HepG2 (cell line): ENCODE results near the gene BIRC7. TPM values are rescaled to one million over a fixed set of nuclear protein-coding genes. Genes with fewer than 3 reads are reported as not detected.
A peak's percentile ranks its signal among the peaks of the same experiment; 100 is the strongest.

Experiments used
- BHLHE40 ChIP-seq: IDR thresholded peaks from 2 replicates; pipeline ENCODE4 v1.6.1; 2011; ENCODE audit warnings: low read length, improper control_type of control experiment
- CBX1 ChIP-seq: IDR thresholded peaks from one replicate; pipeline ENCODE4 v1.6.1; 2016; ENCODE audit warnings: antibody characterized with exemption, low read depth
- CHD2 ChIP-seq: IDR thresholded peaks from 2 replicates; pipeline ENCODE4 v1.6.1; 2011; ENCODE audit warnings: low read depth, low read length, improper control_type of control experiment
- FOXP1 ChIP-seq, 2 experiments: fragments of 450-650 bp in 1 of 2; IDR thresholded peaks; 2 replicates each; pipeline ENCODE4 v1.6.1; 2017 to 2018; ENCODE audit warnings: antibody characterized with exemption in 1 of 2
- GATAD1 ChIP-seq: IDR thresholded peaks from 2 replicates; pipeline ENCODE4 v1.6.1; 2016; ENCODE audit warnings: missing genetic modification reagents, missing compliant biosample characterization
- JDP2 ChIP-seq: sonication (generic); formaldehyde crosslinking; IDR thresholded peaks from 2 replicates; pipeline ENCODE4 v1.8.1; 2022; ENCODE audit warnings: missing genetic modification reagents, borderline replicate concordance
- JUN ChIP-seq: sonication (generic); formaldehyde crosslinking; IDR thresholded peaks from 2 replicates; pipeline ENCODE4 v1.4.0; 2020; ENCODE audit warnings: mild to moderate bottlenecking, missing genetic modification reagents
- JUNB ChIP-seq: sonication (generic); formaldehyde crosslinking; IDR thresholded peaks from 2 replicates; pipeline ENCODE4 v1.8.0; 2022; ENCODE audit warnings: missing genetic modification reagents, mild to moderate bottlenecking, borderline replicate concordance
- ONECUT2 ChIP-seq: sonication (generic); formaldehyde crosslinking; IDR thresholded peaks from 2 replicates; pipeline ENCODE4 v1.4.0; 2020; ENCODE audit warnings: missing genetic modification reagents
- POLR2AphosphoS2 ChIP-seq: IDR thresholded peaks from 2 replicates; pipeline ENCODE4 v1.6.1; 2011; ENCODE audit warnings: low read depth, low read length, improper control_type of control experiment
- POLR2G ChIP-seq: fragments of 200-400 bp; formaldehyde crosslinking; IDR thresholded peaks from 2 replicates; pipeline ENCODE4 v1.6.1; 2018; ENCODE audit warnings: mild to moderate bottlenecking, low read depth, low read length, moderate library complexity
- PRDM4 ChIP-seq: sonication (generic); formaldehyde crosslinking; IDR thresholded peaks from 2 replicates; pipeline ENCODE4 v1.9.0; 2021; ENCODE audit warnings: missing genetic modification reagents, borderline replicate concordance
- RFX3 ChIP-seq: IDR thresholded peaks from 2 replicates; pipeline ENCODE4 v1.6.1; 2016; ENCODE audit warnings: missing biosample characterization, missing genetic modification reagents
- ZFP82 ChIP-seq: sonication (generic); formaldehyde crosslinking; IDR thresholded peaks from 2 replicates; pipeline ENCODE4 v1.5.1; 2020; ENCODE audit warnings: mild to moderate bottlenecking, missing genetic modification reagents, borderline replicate concordance
- ZNF3 ChIP-seq: IDR thresholded peaks from 2 replicates; pipeline ENCODE4 v1.7.0; 2017; ENCODE audit warnings: inconsistent platforms
- ZNF484 ChIP-seq: sonication (generic); formaldehyde crosslinking; IDR thresholded peaks from 2 replicates; pipeline ENCODE4 v1.5.1; 2020; ENCODE audit warnings: mild to moderate bottlenecking, low read depth, missing genetic modification reagents, borderline replicate concordance
- ZNF546 ChIP-seq: sonication (generic); formaldehyde crosslinking; conservative IDR thresholded peaks from 2 replicates; pipeline ENCODE4 v1.8.1; 2023; ENCODE audit warnings: mild to moderate bottlenecking, missing genetic modification reagents
- ZNF570 ChIP-seq: sonication (generic); formaldehyde crosslinking; IDR thresholded peaks from 2 replicates; pipeline ENCODE4 v1.4.0; 2020; ENCODE audit warnings: mild to moderate bottlenecking, missing genetic modification reagents, borderline replicate concordance
- ZNF629 ChIP-seq: sonication (generic); formaldehyde crosslinking; conservative IDR thresholded peaks from 2 replicates; pipeline ENCODE4 v1.5.0; 2020; ENCODE audit warnings: missing genetic modification reagents
- ZNF75D ChIP-seq: sonication (generic); formaldehyde crosslinking; IDR thresholded peaks from 2 replicates; pipeline ENCODE4 v1.8.1; 2023; ENCODE audit warnings: missing genetic modification reagents, mild to moderate bottlenecking, borderline replicate concordance
- ZNF768 ChIP-seq: sonication (generic); formaldehyde crosslinking; IDR thresholded peaks from 2 replicates; pipeline ENCODE4 v1.4.0; 2020; ENCODE audit warnings: missing genetic modification reagents
- ZNF777 ChIP-seq: sonication (generic); formaldehyde crosslinking; IDR thresholded peaks from 2 replicates; pipeline ENCODE4 v1.4.0; 2020; ENCODE audit warnings: missing genetic modification reagents
- ZNF792 ChIP-seq: IDR thresholded peaks from 2 replicates; pipeline ENCODE4 v1.6.1; 2016
- ZSCAN9 ChIP-seq: IDR thresholded peaks from 2 replicates; pipeline ENCODE4 v1.6.1; 2016; ENCODE audit warnings: borderline replicate concordance
- polyA plus RNA-seq, 8 experiments: library from polyadenylated mRNA; depleted of rRNA in 3 of 8; stranded (reverse) in 7 of 8; unstranded in 1 of 8; fragments of >200 nt; fragmentation: Illumina TruSeq in 4 of 8; extraction: Trizol in 4 of 8; gene quantifications; 2 replicates each; pipeline versions ENCODE4 v1.2.1 to v1.2.3, GENCODE V29; 2011 to 2016; ENCODE audit warnings: low read depth in 4 of 8, missing spikeins in 1 of 8, mixed read lengths in 1 of 8; ENCODE audit not compliant: insufficient read depth in 1 of 8
- total RNA-seq, 5 experiments: library from RNA; depleted of rRNA; stranded (reverse); fragments of >200 nt; fragmentation: Illumina TruSeq; extraction: Trizol; gene quantifications; 2 replicates each; pipeline ENCODE4 v1.2.3, GENCODE V29; 2016; ENCODE audit warnings: low read depth in 1 of 5
- TF ChIP-seq, protein P1 (sequence below): sonication (generic); formaldehyde crosslinking; IDR thresholded peaks from 2 replicates; pipeline ENCODE4 v1.4.0; 2020; ENCODE audit warnings: missing genetic modification reagents, low read depth, mild to moderate bottlenecking, borderline replicate concordance
- TF ChIP-seq, protein P2 (sequence below), 2 experiments: sonication (generic) in 1 of 2; formaldehyde crosslinking in 1 of 2; IDR thresholded peaks; 2 replicates each; pipeline versions ENCODE4 v1.4.0 to v1.6.1; 2018 to 2020; ENCODE audit warnings: missing genetic modification reagents in 2 of 2, borderline replicate concordance in 1 of 2, low read depth in 1 of 2, mild to moderate bottlenecking in 1 of 2, missing biosample characterization in 1 of 2

Gene BIRC7
- total and polyA plus RNA-seq, 2 of the 13 experiments (the other 11 are each of a cell fraction or from before 2014, with no cell fraction given): 0.27 to 5.1 TPM

- TF ChIP-seq PRDM4: peak; percentile 68; the same call in 1 of the 2 replicates
- TF ChIP-seq ZNF629 (CRISPR knock-in tag): peak; percentile 32; the same call in 1 of the 2 replicates
- peak; percentile 75 for TF ChIP-seq JDP2 (CRISPR knock-in tag)
- peak; percentile 96; the same call in 1 of the 2 replicates for TF ChIP-seq ZNF792
- TF ChIP-seq ONECUT2 (CRISPR knock-in tag): no peak; the same call in none of the 2 replicates
- no peak for TF ChIP-seq JUNB (CRISPR knock-in tag)
- peak; percentile 86 for TF ChIP-seq ZNF768
- peak; percentile 86 for TF ChIP-seq CBX1
- TF ChIP-seq GATAD1 (CRISPR knock-in tag): peak; percentile 86
- peak; percentile 99 for TF ChIP-seq BHLHE40
- TF ChIP-seq ZNF777: peak; percentile 80
- TF ChIP-seq ZNF484 (CRISPR knock-in tag): peak; percentile 76; the same call in 1 of the 2 replicates
- TF ChIP-seq, protein P1, sequence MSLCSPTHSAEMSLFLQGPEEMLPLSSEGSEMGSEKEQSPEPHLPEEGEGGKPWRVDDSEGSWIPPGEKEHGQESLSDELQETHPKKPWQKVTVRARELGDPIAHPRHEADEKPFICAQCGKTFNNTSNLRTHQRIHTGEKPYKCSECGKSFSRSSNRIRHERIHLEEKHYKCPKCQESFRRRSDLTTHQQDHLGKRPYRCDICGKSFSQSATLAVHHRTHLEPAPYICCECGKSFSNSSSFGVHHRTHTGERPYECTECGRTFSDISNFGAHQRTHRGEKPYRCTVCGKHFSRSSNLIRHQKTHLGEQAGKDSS (CRISPR knock-in tag): peak; percentile 97
- peak; percentile 54; the same call in 1 of the 2 replicates for TF ChIP-seq ZNF546 (CRISPR knock-in tag)
- no peak for TF ChIP-seq FOXP1 (IDR thresholded peaks at IDR 0.05)
- no peak for TF ChIP-seq FOXP1 (CRISPR knock-in tag; IDR thresholded peaks at IDR 0.05)
- peak; percentile 72; the same call in 1 of the 2 replicates for TF ChIP-seq ZNF75D (CRISPR knock-in tag)
- TF ChIP-seq ZNF570 (CRISPR knock-in tag): peak; percentile 99
- TF ChIP-seq ZNF3 (CRISPR knock-in tag): peak; percentile 42; the same call in 1 of the 2 replicates
- TF ChIP-seq, protein P2, sequence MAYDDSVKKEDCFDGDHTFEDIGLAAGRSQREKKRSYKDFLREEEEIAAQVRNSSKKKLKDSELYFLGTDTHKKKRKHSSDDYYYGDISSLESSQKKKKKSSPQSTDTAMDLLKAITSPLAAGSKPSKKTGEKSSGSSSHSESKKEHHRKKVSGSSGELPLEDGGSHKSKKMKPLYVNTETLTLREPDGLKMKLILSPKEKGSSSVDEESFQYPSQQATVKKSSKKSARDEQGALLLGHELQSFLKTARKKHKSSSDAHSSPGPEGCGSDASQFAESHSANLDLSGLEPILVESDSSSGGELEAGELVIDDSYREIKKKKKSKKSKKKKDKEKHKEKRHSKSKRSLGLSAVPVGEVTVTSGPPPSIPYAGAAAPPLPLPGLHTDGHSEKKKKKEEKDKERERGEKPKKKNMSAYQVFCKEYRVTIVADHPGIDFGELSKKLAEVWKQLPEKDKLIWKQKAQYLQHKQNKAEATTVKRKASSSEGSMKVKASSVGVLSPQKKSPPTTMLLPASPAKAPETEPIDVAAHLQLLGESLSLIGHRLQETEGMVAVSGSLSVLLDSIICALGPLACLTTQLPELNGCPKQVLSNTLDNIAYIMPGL (CRISPR knock-in tag; IDR thresholded peaks at IDR 0.05; ENCODE audit: borderline replicate concordance in 1 of 2, low read depth in 1 of 2): peak; percentile 76 to 90
- TF ChIP-seq CHD2: peak; percentile 52; the same call in 1 of the 2 replicates
- peak; percentile 81 for TF ChIP-seq POLR2G
- no peak for TF ChIP-seq POLR2AphosphoS2
- TF ChIP-seq JUN (CRISPR knock-in tag): peak; percentile 79; the same call in 1 of the 2 replicates
- no peak for TF ChIP-seq RFX3 (CRISPR knock-in tag)
- 0 out of 2 replicates have a peak, but pooled peaks have one; percentile 93 for TF ChIP-seq ZFP82 (CRISPR knock-in tag)
- TF ChIP-seq ZSCAN9 (CRISPR knock-in tag): peak; percentile 60; the same call in 1 of the 2 replicates
These were observed 19.5 kb upstream of the BIRC7 start, which contains the start of gene YTHDF1 (continued) for GRCh38 chr20:63216041-63216848.
